Prostate gland (tissue), 2 donors: Measurements from ENCODE around the gene CHST11.

Experiments
- POLR2A ChIP-seq: fragments of 450-650 bp; IDR thresholded peaks from one replicate; pipeline ENCODE4 v1.6.1; 2016; ENCODE audit warnings: antibody characterized with exemption, mild to moderate bottlenecking
- TF ChIP-seq, protein P1 (sequence below), 4 experiments: fragments of 200-600 bp in 2 of 4; fragments of 450-650 bp in 2 of 4; sonication (generic) in 2 of 4; IDR thresholded peaks; 1 replicate in 3 of 4; 2 replicates in 1 of 4; pipeline ENCODE4 v1.5.1; 2016 to 2019; ENCODE audit warnings: antibody characterized with exemption in 4 of 4, mild to moderate bottlenecking in 2 of 4, moderate library complexity in 2 of 4

DNA sequence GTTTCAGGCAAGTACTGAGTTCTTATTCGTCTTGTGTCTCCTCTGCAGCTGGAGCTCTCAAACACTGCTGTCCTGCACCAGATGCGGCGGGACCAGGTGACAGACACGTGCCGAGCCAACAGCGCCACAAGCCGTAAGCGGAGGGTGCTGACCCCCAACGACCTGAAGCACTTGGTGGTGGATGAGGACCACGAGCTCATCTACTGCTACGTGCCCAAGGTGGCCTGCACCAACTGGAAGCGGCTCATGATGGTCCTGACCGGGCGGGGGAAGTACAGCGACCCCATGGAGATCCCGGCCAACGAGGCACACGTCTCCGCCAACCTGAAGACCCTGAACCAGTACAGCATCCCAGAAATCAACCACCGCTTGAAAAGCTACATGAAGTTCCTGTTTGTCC lies 300.2 kb downstream of the CHST11 start:
- TF ChIP-seq POLR2A = no peak
- TF ChIP-seq, protein P1, sequence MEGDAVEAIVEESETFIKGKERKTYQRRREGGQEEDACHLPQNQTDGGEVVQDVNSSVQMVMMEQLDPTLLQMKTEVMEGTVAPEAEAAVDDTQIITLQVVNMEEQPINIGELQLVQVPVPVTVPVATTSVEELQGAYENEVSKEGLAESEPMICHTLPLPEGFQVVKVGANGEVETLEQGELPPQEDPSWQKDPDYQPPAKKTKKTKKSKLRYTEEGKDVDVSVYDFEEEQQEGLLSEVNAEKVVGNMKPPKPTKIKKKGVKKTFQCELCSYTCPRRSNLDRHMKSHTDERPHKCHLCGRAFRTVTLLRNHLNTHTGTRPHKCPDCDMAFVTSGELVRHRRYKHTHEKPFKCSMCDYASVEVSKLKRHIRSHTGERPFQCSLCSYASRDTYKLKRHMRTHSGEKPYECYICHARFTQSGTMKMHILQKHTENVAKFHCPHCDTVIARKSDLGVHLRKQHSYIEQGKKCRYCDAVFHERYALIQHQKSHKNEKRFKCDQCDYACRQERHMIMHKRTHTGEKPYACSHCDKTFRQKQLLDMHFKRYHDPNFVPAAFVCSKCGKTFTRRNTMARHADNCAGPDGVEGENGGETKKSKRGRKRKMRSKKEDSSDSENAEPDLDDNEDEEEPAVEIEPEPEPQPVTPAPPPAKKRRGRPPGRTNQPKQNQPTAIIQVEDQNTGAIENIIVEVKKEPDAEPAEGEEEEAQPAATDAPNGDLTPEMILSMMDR (IDR thresholded peaks at IDR 0.05) = no peak
